GM06990 (cell line): ENCODE data around the gene CAMK2B.

Experiments
- DNase-seq: peaks from one replicate; pipeline ENCODE4 v3.0.0-alpha.2; 2011; ENCODE audit not compliant: insufficient read length; ENCODE audit errors: extremely low read depth
- H3K27me3 ChIP-seq: replicated peaks from 2 replicates; pipeline ENCODE4 v1.6.0; 2011; ENCODE audit warnings: low read length; ENCODE audit not compliant: control insufficient read depth, insufficient read depth
- H3K36me3 ChIP-seq: 2 replicates; pipeline ENCODE4 v1.5.1; 2011; ENCODE audit warnings: low read length; ENCODE audit not compliant: control insufficient read depth, insufficient read depth
- H3K4me3 ChIP-seq: replicated peaks from 2 replicates; pipeline ENCODE4 v1.5.1; 2011; ENCODE audit warnings: low read depth, mild to moderate bottlenecking, control low read depth, low read length
- TF ChIP-seq, protein P1 (sequence below): IDR thresholded peaks from 2 replicates; pipeline ENCODE4 v1.5.1; 2011; ENCODE audit warnings: low read length, control low read depth, mild to moderate bottlenecking, inconsistent platforms; ENCODE audit not compliant: insufficient read depth, poor library complexity, severe bottlenecking

The CAMK2B gene

DNA sequence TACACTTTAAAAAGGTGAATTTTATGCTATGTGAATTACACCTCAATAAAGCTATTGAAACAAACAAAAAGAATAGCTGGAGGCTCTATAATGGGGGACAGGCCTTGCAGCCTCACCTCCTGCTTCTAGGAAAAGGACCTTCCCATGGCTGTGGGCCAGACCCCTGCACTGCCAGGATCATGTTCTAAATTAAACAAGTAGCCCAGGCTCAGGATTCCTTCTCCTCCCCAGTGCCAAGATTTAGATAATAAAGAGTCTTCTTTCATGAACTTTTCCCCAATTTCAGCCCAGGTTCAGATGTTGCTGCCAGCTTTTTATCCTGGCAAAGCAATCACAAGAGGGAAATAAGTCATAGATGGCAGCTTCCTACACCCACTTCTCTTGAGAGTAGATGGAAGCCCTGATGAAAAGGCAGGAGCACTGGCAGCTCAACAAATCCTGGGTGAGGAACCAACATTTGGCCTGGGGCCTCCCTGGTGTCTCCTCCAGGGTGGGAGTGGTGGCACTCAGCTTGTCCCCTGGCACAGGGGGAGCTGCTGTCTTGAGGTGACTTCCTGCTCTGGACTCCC is 22.2 kb upstream of the CAMK2B start:
- no peak for DNase-seq
- Histone ChIP-seq H3K4me3 (no peak overlapping the region), H3K36me3 (no peaks in the 10 kb centered on the region), H3K27me3 (no peaks in the 10 kb centered on the region)
- TF ChIP-seq, protein P1, sequence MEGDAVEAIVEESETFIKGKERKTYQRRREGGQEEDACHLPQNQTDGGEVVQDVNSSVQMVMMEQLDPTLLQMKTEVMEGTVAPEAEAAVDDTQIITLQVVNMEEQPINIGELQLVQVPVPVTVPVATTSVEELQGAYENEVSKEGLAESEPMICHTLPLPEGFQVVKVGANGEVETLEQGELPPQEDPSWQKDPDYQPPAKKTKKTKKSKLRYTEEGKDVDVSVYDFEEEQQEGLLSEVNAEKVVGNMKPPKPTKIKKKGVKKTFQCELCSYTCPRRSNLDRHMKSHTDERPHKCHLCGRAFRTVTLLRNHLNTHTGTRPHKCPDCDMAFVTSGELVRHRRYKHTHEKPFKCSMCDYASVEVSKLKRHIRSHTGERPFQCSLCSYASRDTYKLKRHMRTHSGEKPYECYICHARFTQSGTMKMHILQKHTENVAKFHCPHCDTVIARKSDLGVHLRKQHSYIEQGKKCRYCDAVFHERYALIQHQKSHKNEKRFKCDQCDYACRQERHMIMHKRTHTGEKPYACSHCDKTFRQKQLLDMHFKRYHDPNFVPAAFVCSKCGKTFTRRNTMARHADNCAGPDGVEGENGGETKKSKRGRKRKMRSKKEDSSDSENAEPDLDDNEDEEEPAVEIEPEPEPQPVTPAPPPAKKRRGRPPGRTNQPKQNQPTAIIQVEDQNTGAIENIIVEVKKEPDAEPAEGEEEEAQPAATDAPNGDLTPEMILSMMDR: no peak

DNA sequence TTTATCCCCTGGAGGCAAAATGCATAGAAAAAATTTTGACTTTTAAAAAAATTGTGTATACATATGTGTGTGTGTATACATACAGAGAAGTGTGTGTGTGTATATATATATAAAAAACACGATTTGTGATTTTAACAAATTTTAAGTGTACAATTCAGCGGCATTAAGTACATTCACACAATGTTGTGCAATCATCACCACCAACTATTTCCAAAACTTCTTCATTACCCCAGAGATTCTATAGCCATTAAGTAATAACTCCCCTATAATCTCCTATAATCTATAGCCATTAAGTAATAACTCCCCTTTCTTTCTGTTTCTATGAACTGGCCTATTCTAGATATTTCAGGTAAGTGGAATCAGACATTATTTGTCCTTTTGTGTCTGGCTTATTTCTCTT is 20.7 kb upstream of the CAMK2B start:
- TF ChIP-seq, protein P1: no peak
- Histone ChIP-seq H3K27me3 (no peaks in the 10 kb centered on the region), H3K36me3 (no peaks in the 10 kb centered on the region), H3K4me3 (no peak overlapping the region)
- DNase-seq: no peak

DNA sequence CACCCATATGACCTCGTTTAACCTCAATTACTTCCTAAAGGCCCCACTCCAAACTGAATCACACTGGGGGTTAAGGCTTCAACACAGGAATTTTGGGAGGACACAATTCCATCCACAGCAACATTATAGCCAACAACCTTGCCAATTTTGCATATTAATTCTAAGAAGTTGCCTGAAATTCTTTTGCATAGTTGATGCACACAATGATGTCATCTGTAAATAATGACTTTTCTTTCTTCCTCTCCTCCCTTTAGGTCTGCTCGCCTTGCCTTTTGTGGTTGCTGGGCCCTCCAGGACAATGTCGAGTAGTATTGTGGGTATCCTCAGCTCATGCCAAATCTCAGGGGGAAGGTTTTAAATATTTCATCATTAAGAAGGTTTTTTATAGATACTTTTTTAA is 16.0 kb upstream of the CAMK2B start:
- H3K27me3 ChIP-seq: no peaks in the 10 kb centered on the region
- H3K36me3 ChIP-seq: no peaks in the 10 kb centered on the region
- TF ChIP-seq, protein P1: no peak
- H3K4me3 ChIP-seq: no peak overlapping the region
- DNase-seq: no peak

DNA sequence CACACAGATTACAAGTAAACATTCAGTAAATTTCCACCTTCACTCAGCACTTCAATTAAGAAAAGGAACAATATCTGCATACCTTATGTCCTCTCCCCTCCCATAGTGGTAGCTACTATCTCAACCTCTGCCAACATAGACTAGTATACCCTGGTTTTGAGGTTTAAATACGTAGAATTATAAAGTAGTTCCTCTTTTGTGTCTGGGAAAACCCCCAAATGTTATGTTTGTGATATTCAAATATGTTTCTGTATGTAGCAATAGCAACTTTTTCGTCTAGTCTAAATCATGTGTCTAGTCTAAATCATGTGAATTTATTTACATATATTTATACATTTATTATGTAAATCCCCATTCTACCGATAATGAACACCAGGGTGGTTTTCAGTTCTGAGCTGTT is 13.2 kb upstream of the CAMK2B start:
- TF ChIP-seq, protein P1: no peak
- Histone ChIP-seq H3K36me3 (no peaks in the 10 kb centered on the region), H3K27me3 (no peaks in the 10 kb centered on the region), H3K4me3 (no peak overlapping the region)
- no peak for DNase-seq

DNA sequence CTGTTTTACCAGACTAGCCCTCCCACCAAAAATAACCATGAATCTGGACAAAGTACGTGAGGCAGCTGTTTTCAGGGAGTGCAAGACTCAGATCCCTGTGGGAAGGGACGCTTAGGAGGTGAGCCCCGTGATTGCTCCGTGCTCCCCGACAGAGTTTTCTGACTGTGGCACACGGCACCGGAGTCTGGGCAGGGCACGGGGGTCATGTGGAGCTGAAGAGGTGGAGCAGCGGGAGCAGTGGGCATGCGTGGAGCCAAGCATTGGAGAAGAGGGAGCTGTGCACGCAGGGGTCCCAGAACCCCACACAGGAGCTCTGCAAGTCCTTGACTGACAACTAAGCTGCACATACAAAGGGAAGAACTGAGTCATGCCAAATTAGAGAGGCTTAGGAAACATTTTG is 11.1 kb upstream of the CAMK2B start:
- DNase-seq: no peak
- no peak overlapping the region for H3K4me3 ChIP-seq

More for the DNA sequence above, 11.1 kb upstream of the CAMK2B start:
- no peaks in the 10 kb centered on the region for H3K36me3 ChIP-seq
- TF ChIP-seq, protein P1: no peak
- no peaks in the 10 kb centered on the region for H3K27me3 ChIP-seq
